Activated gamma-delta T cell treated with anti-CD3 and anti-CD28 coated beads, Interleukin-2, amount 50 U/mL, for 16 hours (primary cell): ENCODE measurements around the gene RTF2.
"Not testable (repeated sequence)": the region's sequence is repeated elsewhere in the genome, so short reads cannot be mapped to it uniquely, and the experiment has no call there.

Experiments used
- DNase-seq: peaks from one replicate; pipeline ENCODE4 v3.0.0-alpha.2; 2020; ENCODE audit warnings: low read depth

RTF2 gene

DNA sequence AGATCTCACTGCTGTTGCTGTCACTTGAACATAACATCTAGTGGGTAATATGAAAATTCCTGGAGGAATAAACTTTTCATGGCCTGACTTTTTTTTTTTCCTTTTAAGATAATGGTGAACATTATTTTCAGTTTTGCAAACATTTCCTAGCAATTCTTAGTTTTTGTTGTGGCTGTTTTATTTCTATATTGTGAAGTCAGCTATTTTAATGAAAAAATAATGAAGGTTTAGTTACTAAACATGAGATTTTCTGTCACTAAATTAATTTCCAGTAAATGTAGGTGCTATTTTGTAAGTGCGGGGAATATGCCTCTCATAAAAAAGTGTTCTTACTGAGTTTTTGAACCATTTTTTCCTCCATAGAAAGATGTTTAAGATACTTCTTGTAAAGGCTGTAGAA is 32.7 kb downstream of the RTF2 start:
- DNase-seq, result no peak

DNA sequence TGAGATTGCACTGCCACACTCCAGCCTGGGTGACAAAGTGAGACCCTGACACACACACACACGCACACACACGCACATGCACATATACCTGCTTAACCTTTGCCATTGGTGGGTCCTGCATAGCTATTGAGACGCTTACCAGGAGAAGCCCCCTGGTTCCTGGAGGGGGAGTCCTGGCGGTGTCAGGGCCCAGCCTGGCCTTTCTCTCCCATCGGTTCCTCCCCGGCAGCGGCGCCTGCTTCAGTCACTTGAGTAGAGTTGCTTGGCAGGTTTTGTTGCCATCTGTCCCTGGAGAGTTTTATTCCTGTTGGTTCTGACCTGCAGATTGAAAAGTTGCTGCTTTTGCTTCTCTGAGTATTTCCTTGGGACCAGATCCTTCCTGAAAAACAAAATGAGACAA is 35.5 kb downstream of the RTF2 start:
- no peak for DNase-seq

DNA sequence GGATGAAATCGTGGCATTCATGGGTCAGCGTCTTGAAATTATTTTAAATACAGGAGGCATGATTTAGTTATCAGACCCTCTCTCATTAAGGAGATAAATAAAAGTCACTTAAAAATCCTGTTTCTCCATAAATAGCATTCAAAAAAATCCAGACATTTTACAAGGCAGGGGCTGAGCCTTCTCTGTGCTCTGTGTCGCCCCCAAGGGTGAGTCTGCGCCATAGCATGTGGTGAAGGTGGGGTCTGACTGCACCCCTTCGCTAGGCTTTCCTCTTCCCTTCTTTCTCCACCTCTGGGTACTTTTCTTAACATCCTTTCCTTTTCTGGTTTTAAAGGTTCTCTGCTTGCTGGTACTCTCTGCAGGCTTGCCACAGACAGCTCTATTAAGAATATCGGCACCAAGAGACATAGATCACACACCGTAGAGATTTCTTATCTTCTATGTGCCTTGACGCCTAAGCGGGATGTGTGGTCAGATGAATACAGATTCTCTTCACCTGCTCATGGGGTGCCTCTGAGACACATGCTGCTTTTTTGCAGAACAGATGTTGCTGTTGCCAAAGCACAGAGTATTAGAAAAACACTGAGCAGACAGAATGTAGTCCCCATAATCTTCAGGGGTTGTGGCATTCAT is 36.1 kb downstream of the RTF2 start:
- DNase-seq, result no peak

DNA sequence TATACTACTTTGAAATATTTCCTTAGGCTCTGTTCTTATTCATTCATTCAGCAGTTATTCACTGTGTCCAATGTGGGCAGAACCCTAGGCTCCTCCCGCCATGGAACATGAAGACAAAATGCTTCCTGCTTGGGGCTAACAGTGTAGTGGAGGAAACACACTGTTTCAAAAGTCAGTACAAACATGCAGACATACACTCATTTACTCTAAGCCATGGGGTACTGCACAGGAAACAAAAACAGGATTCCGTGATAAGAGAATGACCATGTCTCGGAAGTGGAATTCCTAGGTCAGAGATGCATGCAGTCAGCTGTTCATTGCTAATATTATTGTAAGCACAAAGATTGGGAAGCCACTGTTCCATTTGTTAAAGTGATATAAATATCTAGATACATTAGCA is 37.7 kb downstream of the RTF2 start:
- no peak for DNase-seq

DNA sequence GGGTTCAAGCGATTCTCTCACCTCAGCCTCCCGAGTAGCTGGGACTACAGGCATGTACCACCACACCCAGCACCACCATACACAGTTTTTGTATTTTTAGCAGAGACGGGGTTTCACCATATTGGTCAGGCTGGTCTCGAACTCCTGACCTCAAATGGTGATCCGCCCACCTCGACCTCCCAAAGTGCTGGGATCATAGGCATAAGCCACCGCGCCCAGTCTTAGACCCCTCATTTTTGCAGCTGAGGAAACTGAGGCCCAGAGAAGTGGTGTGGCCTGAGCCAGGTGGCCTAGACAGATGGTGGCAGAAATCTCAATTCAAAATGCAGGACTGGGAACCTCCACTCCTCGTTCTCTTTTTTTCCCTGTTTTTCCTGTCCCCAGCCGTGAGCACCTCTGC is 43.5 kb downstream of the RTF2 start:
- DNase-seq, result no peak

DNA sequence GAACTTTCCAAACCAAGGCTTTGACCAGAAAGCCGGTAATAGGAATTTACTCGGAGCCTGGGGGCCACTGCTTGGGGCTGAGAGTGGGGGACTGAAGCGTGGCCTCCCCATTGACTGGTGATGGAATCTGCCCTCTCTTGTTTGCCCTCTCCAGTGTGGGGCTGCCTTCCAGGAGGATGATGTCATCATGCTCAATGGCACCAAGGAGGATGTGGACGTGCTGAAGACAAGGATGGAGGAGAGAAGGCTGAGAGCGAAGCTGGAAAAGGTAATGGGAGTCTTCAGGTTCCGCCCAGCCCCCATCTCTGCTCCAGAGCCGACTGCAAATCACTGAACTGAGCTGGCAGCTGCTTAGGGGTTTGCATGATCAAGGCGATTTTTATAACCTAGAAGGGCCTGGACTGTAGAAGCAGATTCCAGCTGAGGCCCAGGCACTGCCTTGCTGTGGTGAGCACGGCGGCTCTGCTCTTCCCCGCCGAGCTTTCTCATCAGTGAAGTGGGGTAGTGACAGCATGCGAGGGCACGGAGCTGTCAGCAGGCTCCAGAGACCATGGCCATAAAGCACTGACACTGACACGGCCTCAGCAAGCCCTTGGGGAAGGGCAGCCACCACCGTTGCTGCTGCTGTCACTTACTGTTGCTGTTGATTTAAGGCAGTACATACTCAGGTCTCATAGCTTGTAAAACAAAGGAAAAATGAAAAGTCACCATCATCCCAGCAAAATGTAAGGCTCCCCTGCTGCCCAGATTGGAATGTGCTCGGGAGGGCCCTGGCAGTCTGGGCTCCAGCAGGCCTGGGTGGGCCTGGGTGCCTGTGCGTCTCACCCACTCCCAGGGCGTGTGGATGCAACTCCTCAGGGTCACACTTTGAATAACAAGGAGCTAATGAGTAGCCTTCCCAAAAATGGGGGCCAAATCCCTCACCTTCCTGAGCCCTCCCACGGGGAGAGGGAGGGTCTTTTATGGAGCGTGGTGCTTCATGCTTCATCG is 45.0 kb downstream of the RTF2 start:
- no peak for DNase-seq

DNA sequence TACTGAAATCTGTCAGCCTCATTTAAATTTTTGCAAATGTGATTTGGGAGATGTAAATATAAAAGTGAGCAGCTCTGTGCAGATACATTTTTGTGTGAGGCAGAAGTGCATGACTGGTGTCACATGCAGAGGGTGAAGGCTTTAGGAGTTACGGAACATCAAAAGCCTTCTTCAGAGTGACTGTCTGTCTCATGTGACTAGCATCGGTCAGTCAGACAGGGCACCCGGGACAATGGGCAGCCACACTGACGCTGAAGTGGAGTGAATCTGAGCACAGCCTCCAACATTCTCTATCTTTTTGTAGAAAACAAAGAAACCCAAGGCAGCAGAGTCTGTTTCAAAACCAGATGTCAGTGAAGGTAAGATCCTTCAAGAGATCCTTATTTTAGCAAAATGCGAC is 48.2 kb downstream of the RTF2 start:
- no peak for DNase-seq

DNA sequence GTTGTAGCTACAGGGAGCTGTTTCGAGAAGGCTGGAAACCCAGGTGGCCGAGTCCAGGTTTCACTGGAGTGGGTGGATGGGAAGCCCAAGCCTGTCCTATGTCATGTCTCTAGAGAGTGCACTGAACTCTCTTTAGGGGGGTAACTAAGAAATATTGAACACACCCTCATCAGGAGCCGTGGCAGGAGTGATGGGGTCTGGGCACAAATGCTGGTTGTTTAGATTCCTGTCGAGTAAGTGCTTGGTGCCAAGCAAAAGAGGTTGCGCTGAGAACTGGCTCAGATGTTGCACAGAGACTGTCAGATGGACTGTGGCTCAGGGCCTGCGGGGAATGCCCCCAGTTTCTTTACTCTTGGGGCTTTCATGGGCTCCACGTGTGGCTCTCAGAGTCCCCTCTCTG is 48.8 kb downstream of the RTF2 start:
- DNase-seq, result no peak

DNA sequence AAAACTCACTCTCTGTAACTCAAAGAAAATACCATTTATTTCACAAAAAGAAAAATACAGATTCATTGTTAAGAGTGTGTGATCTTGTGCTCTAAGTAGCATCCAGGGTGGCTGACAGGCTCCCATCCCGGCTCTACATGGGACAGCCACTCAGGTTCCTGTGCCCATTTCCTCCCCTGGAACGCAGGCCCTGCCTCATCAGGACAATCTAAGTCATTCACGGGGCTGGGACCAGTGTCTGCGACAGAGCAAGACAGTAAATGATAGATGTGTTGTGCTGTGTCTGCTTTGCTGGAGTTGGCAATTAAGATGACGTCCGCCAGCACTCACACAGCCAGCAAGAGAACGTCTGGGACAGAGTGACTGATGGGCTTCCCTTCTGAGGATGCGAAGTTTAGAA is 49.2 kb downstream of the RTF2 start:
- no peak for DNase-seq

DNA sequence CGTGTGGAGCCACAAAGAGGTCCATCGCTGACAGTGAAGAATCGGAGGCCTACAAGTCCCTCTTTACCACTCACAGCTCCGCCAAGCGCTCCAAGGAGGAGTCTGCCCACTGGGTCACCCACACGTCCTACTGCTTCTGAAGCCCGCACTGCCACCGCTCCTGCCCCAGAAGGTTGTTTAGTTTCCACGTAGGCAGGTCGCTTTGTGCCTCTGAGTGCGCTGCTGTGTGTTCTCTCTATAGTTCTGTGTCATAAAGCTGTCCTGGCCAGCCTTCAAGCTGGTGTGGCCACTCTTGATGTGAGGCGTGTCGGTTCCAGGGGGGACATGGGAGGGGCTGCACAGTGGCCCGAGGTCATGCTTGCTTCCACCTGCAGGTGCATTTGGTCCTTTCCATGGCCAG is 49.7 kb downstream of the RTF2 start:
- DNase-seq, result no peak

DNA sequence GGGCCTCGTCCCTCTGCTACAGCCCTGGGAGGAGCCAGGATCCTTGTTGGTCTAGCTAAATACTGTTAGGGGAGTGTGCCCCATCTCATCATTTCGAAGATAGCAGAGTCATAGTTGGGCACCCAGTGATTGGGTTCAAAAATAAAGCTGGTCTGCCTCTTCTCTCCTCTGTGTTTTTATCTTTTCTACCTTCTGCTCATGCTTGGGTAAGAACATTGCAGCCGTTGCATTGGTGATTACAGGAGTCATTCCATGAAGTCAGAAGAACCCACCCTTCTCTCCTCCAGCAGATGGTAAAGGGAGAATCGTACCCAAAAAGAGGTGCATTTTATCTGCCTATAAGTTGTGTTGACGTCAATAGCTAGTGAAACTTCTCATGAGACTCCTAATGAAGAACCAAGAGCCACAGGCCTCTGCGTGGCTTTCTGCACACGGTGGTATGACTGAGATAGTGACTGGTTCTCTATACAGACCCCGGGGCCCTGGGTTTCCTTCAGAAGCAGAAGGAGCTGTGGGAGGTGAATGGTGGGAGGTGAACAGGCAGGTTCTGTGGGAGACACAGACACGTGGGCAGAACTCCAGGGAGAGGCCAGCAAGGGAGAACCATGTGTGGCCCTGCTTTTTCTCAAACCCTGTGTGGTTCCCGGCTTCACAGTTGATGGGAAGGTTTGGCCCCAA is 50.4 kb downstream of the RTF2 start:
- no peak for DNase-seq

DNA sequence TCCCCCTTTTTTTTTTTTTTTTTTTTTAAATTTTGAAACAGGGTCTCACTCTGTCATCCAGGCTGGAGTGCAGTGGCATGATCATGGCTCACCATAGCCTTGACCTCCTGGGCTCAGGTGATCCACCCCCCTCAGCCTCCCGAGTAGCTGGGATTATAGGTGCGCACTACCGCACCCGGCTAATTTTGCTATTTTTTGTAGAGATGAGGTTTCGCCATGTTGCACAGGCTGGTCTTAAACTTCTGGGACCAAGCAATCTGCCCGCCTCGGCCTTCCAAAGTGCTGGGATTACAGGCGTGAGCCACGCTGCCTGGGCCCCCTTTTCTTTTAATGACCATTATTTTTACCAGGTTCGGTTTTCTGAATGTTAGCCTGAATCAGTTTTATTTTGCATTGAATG is 51.1 kb downstream of the RTF2 start:
- DNase-seq, result no peak

DNA sequence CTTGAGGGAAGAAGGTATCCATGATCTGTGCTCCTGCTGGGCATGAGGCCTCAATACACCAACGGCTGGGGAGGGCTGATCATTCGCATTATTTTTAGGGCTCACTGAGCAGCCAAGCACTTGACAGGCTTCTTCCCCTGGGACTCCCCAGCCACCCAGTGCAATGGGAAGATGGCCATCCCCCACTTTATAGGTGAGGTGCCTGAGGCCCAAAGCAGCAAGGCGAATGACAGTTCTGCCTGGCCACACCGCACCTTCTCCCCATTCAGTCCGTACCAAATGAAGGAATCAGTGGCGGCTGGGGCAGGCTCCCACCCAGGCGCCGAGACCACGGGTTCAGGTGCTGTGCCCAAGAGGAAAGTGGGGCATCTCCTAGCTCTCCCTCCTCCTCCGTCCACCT is 51.8 kb downstream of the RTF2 start:
- no peak for DNase-seq

DNA sequence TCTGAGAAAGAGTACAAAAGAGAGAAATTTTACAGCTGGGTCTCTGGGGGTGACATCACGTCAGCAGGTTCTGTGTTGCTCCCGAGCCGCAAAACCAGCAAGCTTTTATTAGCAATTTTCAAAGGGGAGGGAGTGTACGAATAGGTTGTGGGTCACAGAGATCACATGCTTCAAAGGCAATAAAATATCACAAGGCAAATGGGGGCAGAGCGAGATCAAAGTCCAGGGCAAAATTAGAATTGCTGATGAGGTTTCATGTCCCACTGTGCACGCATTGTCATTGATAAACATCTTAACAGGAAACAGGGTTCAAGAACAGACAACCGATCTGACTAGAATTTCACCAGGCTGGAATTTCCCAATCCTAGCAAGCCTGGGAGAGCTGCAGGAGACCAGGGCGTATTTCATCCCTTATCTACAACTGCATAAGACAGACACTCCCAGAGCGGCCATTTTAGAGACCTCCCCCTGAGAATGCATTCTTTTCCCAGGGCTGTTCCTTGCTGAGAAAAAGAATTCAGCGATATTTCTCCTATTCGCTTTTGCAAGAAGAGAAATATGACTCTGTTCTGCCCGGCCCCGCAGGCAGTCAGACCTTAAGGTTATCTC is 52.4 kb downstream of the RTF2 start:
- not testable (repeated sequence) for DNase-seq

DNA sequence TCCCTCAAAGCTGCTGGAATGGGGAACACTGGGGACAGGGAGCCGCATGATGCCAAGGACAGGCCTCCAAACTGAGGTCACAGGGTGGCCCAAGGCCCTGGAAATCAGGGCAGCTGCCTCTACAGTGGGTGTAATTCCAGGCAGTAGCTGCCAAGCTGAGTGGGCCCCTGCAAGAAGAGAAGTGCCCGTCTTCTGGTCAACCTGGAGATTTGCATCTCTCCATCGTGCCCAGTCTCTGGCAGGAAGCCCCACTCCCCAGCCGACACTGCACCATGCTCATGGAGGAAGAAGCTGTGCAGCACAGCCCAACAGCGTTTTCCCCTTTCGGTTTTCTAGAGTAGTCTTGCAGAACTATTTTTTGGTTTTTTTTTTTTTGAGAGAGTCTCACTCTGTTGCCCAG is 53.9 kb downstream of the RTF2 start:
- DNase-seq, result no peak

DNA sequence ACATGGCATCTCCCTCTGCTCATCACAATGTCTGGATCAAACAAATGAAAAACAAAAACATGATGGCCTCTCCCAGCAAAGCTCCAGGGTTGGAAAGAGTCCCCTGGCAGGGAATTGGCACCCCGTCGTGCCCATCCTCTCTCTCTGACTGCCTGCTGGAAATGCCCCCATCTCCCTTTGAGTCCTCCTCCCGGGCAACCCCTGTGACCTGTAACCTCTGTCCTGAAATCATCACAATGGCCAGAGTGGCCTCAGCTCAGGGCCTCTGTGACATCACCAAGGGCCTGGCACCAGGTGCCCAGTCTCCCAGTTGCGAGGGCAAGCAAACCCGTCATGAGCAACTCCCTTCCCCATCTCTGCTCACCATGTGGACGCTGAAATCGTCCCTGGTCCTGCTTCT is 56.0 kb downstream of the RTF2 start, which contains the start of gene FAM209A:
TSS of gene FAM209A (plus strand) at position 301 of the 400 bp plus-strand sequence. CDS start at position 366, 65 bp downstream.
- DNase-seq, result not testable (repeated sequence)

DNA sequence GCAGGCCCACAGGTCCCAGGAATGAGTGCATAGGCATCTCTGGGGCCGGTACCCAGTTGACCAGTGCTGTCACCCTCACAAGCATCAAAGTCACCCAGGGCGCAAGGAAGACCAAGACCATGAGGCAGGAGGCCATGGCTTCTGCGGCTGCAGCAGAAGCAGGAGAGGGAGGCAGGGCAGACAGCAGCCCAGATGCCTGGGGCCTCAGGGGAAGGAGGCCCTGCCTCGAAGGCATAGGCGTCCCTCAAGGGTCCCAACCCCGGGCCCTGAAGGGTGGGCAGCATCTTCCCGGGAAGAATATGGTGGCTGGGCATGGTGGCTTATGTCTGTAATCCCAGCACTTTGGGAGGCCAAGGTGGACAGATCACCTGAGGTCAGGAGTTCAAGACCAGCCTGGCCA is 59.1 kb downstream of the RTF2 start:
- no peak for DNase-seq

DNA sequence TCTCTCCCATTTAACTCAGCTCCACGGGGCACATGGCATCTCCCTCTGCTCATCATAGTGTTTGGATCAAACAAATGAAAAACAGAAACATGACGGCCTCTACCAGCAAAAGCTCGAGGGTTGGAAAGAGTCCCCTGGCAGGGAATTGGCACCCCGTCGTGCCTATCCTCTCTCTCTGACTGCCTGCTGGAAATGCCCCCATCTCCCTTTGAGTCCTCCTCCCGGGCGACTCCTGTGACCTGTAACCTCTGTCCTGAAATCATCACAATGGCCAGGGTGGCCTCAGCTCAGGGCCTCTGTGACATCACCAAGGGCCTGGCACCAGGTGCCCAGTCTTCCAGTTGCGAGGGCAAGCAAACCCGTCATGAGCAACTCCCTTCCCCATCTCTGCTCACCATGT is 64.5 kb downstream of the RTF2 start, which contains the start of gene FAM209B:
TSS of gene FAM209B (plus strand) at position 301 of the 400 bp plus-strand sequence. CDS start at position 397, 96 bp downstream.
- not testable (repeated sequence) for DNase-seq

DNA sequence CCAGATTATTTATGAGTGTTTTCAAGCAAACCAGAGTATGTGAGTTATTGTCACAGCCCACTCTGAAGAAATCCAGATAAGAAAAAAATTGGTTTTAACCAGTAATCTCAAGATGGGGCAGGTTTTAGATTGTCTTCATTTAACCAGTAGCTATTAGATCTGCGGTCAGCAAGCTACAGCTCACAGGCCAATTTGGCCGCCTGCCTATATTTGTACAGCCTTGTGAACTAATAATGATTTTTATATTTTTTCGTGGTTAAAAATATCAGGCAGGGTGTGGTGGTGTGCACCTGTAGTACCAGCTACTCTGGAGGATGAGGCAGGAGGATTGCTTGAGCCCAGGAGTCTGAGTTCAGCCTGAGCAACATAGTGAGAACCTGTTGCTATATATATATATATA is 69.6 kb downstream of the RTF2 start:
- no peak for DNase-seq

DNA sequence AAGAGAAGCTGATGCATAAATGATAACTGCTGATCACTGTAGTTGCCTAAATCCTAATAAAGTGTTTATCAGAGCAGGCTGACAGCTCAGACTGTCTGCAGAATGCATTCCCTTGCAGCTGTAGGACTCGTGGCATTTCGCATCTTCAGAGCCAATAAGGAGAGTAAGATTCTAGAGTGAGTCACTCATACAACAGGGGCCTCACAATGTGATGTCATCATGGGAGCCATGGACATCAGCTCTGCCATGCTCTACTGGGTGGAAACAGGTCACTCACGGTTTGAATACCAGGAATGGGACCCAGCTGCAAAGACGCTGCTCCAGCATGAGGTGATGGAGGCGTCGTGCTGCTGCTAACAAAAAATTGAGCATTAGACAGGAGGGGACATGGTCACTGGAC is 72.0 kb downstream of the RTF2 start:
- no peak for DNase-seq

DNA sequence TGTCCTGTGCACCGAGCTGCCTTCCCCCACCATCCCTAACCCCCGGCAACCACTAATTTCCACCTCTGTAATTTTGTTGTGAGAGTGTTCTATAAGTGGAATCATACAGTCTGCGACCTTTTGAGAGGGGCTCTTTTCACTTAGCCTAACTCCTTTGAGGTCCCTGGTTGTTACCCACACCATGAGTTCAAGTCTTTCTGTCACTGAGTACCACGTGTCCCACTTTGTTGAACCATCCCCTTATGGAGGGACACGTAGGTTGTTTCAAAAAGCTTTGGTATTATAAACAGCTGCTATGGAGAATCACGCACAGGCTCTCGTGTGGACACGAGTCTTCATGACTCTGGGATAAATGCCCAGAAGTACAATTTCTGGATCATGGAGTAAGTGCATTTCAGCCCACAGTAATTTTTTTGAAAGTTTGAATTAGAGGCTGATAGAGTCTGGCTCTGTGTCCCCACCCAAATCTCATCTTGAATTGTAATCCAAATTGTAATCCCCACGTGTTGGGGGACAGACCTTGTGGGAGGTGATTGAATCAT is 74.1 kb downstream of the RTF2 start:
- no peak for DNase-seq

DNA sequence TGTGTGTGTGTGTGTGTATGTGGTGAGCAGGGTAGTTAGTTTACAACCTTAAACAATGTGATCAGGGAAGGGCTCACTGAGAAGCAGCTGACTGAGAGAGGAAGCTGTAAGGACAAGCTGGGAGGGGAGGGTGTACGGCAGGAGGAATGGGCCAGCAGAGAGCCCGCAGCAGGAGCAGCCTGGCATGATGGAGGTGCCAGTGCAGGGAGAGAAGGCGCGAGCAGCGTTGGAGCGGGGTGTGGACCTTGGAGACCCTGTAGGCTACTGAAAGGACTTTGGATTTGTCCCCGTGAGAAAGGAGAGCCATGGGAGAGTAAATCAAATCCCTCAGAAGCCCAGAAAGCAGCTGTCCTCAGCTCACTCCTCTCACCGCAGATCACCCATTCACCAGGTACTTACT is 83.1 kb downstream of the RTF2 start:
- no peak for DNase-seq
